ENCODE results near the gene EML3. TPM values are rescaled to one million over a fixed set of nuclear protein-coding genes. Genes with fewer than 3 reads are reported as not detected.

The EML3 gene
- total RNA-seq, 1 experiment from 2014 or later, result 51.1 TPM

DNA sequence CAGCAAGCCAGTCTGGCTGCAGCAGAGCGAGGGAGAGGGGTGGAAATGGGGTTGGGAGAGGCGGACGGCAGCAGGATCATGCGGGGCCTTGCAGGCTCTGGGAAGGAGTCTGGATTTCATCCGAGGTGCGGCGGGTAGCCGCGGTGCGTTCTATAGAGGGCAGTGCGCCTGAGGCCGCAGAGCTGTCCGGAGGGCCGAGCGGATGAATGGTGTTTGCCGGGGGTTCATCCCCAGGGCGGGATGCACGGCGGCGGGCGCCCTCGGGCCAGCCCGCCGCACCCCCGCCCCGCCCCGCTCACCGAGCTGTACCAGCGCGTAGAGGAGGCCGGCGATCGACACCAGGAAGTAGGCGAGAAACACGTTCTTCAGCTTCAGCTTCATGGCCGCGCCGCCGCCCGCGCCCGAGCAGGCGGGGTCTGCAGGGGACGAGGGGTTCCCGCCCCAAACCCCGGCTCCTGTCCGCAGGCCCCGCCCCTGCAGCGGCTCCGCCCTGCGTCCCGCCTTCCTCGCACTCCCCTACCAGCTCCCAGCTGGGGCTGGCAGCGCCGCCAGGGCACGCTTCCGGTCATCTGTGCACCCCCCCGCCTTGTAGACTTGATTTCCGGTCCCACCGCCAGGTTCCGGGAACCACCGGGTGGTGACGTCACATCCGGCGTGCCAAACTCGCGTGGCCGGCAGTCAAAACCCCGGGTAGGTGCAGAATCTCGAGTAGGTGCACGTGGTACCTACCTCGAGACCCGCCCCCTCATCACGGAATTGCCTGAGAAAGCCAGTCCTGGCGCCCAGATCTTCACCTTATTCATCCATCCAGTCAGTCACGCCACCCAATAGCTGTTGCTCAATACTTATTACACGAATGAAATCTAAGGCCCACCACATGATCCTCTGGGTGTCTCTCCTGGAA, 9.2 kb upstream of the EML3 start, which contains the start of gene B3GAT3 (continued):
- TF ChIP-seq ZNF396 (CRISPR knock-in tag; IDR thresholded peaks at IDR 0.05; ENCODE audit: borderline replicate concordance) (no peak), PRRX2 (CRISPR knock-in tag; IDR thresholded peaks at IDR 0.05) (no peak), IRF2 (CRISPR knock-in tag; IDR thresholded peaks at IDR 0.05; ENCODE audit: borderline replicate concordance, low read depth) (no peak), NFYB (CRISPR knock-in tag; conservative IDR thresholded peaks at IDR 0.05; ENCODE audit: low read depth) (no peak), EMX1 (CRISPR knock-in tag; IDR thresholded peaks at IDR 0.05) (no peak), JAZF1 (CRISPR knock-in tag; IDR thresholded peaks at IDR 0.05) (no peak), ZNF263 (CRISPR knock-in tag; IDR thresholded peaks at IDR 0.05; ENCODE audit: low read depth) (no peak), GTF2I (CRISPR knock-in tag; conservative IDR thresholded peaks at IDR 0.05) (no peak), TEAD4 (CRISPR knock-in tag; IDR thresholded peaks at IDR 0.05) (no peak), TCF7 (CRISPR knock-in tag; IDR thresholded peaks at IDR 0.05; ENCODE audit: low read depth) (no peak), NR3C1 (CRISPR knock-in tag; conservative IDR thresholded peaks at IDR 0.05; ENCODE audit: low read depth) (0 out of 2 replicates have a peak, but pooled peaks have one; percentile 43), HMGA2 (CRISPR knock-in tag; IDR thresholded peaks at IDR 0.05) (no peak), KAT7 (CRISPR knock-in tag; IDR thresholded peaks at IDR 0.05; ENCODE audit: borderline replicate concordance) (no peak), ETV6 (CRISPR knock-in tag; IDR thresholded peaks at IDR 0.05) (peak; percentile 96), SMAD4 (CRISPR knock-in tag; IDR thresholded peaks at IDR 0.05) (no peak), CREB1 (CRISPR knock-in tag; IDR thresholded peaks at IDR 0.05) (0 out of 2 replicates have a peak, but pooled peaks have one; percentile 57), NFATC4 (CRISPR knock-in tag; IDR thresholded peaks at IDR 0.05) (0 out of 2 replicates have a peak, but pooled peaks have one; percentile 5), TP53 (CRISPR knock-in tag; IDR thresholded peaks at IDR 0.05) (no peak)
- TF ChIP-seq, protein P1, sequence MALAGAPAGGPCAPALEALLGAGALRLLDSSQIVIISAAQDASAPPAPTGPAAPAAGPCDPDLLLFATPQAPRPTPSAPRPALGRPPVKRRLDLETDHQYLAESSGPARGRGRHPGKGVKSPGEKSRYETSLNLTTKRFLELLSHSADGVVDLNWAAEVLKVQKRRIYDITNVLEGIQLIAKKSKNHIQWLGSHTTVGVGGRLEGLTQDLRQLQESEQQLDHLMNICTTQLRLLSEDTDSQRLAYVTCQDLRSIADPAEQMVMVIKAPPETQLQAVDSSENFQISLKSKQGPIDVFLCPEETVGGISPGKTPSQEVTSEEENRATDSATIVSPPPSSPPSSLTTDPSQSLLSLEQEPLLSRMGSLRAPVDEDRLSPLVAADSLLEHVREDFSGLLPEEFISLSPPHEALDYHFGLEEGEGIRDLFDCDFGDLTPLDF (CRISPR knock-in tag; IDR thresholded peaks at IDR 0.05), result no peak
- TF ChIP-seq, protein P2, sequence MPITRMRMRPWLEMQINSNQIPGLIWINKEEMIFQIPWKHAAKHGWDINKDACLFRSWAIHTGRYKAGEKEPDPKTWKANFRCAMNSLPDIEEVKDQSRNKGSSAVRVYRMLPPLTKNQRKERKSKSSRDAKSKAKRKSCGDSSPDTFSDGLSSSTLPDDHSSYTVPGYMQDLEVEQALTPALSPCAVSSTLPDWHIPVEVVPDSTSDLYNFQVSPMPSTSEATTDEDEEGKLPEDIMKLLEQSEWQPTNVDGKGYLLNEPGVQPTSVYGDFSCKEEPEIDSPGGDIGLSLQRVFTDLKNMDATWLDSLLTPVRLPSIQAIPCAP (CRISPR knock-in tag; IDR thresholded peaks at IDR 0.05), result no peak
- TF ChIP-seq, protein P3, sequence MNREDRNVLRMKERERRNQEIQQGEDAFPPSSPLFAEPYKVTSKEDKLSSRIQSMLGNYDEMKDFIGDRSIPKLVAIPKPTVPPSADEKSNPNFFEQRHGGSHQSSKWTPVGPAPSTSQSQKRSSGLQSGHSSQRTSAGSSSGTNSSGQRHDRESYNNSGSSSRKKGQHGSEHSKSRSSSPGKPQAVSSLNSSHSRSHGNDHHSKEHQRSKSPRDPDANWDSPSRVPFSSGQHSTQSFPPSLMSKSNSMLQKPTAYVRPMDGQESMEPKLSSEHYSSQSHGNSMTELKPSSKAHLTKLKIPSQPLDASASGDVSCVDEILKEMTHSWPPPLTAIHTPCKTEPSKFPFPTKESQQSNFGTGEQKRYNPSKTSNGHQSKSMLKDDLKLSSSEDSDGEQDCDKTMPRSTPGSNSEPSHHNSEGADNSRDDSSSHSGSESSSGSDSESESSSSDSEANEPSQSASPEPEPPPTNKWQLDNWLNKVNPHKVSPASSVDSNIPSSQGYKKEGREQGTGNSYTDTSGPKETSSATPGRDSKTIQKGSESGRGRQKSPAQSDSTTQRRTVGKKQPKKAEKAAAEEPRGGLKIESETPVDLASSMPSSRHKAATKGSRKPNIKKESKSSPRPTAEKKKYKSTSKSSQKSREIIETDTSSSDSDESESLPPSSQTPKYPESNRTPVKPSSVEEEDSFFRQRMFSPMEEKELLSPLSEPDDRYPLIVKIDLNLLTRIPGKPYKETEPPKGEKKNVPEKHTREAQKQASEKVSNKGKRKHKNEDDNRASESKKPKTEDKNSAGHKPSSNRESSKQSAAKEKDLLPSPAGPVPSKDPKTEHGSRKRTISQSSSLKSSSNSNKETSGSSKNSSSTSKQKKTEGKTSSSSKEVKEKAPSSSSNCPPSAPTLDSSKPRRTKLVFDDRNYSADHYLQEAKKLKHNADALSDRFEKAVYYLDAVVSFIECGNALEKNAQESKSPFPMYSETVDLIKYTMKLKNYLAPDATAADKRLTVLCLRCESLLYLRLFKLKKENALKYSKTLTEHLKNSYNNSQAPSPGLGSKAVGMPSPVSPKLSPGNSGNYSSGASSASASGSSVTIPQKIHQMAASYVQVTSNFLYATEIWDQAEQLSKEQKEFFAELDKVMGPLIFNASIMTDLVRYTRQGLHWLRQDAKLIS (CRISPR knock-in tag; IDR thresholded peaks at IDR 0.05; ENCODE audit: borderline replicate concordance), result no peak
- TF ChIP-seq, protein P4, sequence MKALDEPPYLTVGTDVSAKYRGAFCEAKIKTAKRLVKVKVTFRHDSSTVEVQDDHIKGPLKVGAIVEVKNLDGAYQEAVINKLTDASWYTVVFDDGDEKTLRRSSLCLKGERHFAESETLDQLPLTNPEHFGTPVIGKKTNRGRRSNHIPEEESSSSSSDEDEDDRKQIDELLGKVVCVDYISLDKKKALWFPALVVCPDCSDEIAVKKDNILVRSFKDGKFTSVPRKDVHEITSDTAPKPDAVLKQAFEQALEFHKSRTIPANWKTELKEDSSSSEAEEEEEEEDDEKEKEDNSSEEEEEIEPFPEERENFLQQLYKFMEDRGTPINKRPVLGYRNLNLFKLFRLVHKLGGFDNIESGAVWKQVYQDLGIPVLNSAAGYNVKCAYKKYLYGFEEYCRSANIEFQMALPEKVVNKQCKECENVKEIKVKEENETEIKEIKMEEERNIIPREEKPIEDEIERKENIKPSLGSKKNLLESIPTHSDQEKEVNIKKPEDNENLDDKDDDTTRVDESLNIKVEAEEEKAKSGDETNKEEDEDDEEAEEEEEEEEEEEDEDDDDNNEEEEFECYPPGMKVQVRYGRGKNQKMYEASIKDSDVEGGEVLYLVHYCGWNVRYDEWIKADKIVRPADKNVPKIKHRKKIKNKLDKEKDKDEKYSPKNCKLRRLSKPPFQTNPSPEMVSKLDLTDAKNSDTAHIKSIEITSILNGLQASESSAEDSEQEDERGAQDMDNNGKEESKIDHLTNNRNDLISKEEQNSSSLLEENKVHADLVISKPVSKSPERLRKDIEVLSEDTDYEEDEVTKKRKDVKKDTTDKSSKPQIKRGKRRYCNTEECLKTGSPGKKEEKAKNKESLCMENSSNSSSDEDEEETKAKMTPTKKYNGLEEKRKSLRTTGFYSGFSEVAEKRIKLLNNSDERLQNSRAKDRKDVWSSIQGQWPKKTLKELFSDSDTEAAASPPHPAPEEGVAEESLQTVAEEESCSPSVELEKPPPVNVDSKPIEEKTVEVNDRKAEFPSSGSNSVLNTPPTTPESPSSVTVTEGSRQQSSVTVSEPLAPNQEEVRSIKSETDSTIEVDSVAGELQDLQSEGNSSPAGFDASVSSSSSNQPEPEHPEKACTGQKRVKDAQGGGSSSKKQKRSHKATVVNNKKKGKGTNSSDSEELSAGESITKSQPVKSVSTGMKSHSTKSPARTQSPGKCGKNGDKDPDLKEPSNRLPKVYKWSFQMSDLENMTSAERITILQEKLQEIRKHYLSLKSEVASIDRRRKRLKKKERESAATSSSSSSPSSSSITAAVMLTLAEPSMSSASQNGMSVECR (CRISPR knock-in tag; IDR thresholded peaks at IDR 0.05; ENCODE audit: borderline replicate concordance), result no peak; the same call in 1 of the 2 replicates
- TF ChIP-seq, protein P5, sequence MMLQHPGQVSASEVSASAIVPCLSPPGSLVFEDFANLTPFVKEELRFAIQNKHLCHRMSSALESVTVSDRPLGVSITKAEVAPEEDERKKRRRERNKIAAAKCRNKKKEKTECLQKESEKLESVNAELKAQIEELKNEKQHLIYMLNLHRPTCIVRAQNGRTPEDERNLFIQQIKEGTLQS (CRISPR knock-in tag; conservative IDR thresholded peaks at IDR 0.05), result no peak
- TF ChIP-seq, protein P6, sequence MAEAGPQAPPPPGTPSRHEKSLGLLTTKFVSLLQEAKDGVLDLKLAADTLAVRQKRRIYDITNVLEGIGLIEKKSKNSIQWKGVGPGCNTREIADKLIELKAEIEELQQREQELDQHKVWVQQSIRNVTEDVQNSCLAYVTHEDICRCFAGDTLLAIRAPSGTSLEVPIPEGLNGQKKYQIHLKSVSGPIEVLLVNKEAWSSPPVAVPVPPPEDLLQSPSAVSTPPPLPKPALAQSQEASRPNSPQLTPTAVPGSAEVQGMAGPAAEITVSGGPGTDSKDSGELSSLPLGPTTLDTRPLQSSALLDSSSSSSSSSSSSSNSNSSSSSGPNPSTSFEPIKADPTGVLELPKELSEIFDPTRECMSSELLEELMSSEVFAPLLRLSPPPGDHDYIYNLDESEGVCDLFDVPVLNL (CRISPR knock-in tag; IDR thresholded peaks at IDR 0.05; ENCODE audit: borderline replicate concordance, low read depth), result peak; percentile 47; the same call in 1 of the 2 replicates

Data from WTC11 (cell line).